RWPE2 (cell line): ENCODE measurements around the gene ADIPOR1.

ENCODE experiments used
- ATAC-seq: fragments of 200-7000 bp; cut with Tn5 transposase; 3 replicates; pipeline ENCODE4 v1.9.1; 2021; ENCODE audit warnings: low read depth
- DNase-seq: peaks from one replicate; pipeline ENCODE4 v3.0.0-alpha.2; 2020; ENCODE audit warnings: low spot score
- H3K27ac ChIP-seq: fragments of 450-650 bp; 2 replicates; pipeline ENCODE4 v1.5.1; 2017; ENCODE audit warnings: mild to moderate bottlenecking; ENCODE audit not compliant: poor library complexity, severe bottlenecking
- H3K27me3 ChIP-seq: fragments of 250-450 bp; sonication (Bioruptor Pico); 2 replicates; pipeline ENCODE4 v1.5.1; 2021; ENCODE audit warnings: mild to moderate bottlenecking, moderate library complexity; ENCODE audit not compliant: insufficient read depth, poor library complexity, severe bottlenecking
- H3K36me3 ChIP-seq: fragments of 250-450 bp; sonication (Bioruptor Pico); 2 replicates; pipeline ENCODE4 v1.5.1; 2020; ENCODE audit warnings: low read depth, mild to moderate bottlenecking, moderate library complexity
- H3K4me1 ChIP-seq: fragments of 250-450 bp; sonication (Bioruptor Pico); 2 replicates; pipeline ENCODE4 v1.5.1; 2021; ENCODE audit warnings: mild to moderate bottlenecking, moderate library complexity; ENCODE audit not compliant: insufficient read depth, poor library complexity, severe bottlenecking
- H3K4me3 ChIP-seq: fragments of 250-450 bp; sonication (Bioruptor Pico); 2 replicates; pipeline ENCODE4 v1.5.1; 2021; ENCODE audit warnings: mild to moderate bottlenecking, moderate library complexity; ENCODE audit not compliant: severe bottlenecking
- H3K9me3 ChIP-seq: fragments of 250-450 bp; sonication (Bioruptor Pico); 2 replicates; pipeline ENCODE4 v1.5.1; 2021; ENCODE audit warnings: mild to moderate bottlenecking, moderate library complexity; ENCODE audit not compliant: severe bottlenecking
- TF ChIP-seq, protein P1 (sequence below): fragments of 450-650 bp; IDR thresholded peaks from one replicate; pipeline ENCODE4 v1.5.1; 2017; ENCODE audit warnings: mild to moderate bottlenecking, moderate library complexity; ENCODE audit not compliant: poor library complexity, severe bottlenecking

The ADIPOR1 gene

DNA sequence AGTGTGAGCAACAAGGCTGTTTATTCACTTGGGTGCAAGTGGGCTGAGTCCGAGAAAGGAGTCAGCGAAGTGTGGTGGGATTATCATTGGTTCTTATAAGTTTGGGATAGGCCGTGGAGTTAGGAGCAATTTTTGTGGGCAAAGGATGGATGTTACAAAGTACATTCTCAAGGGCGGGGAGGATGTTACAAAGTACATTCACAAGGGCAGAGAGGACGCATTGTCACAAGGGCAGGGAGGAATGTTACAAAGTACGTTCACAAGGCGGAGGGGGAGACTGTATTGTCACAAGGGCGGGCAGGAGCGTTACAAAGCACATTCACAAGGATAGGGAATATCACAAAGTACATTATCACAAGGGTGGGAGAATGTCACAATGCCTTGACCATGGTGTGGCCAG, 43.9 kb upstream of the ADIPOR1 start:
- H3K4me1 ChIP-seq, result no peaks in the 10 kb centered on the region
- no peaks in the 10 kb centered on the region for H3K36me3 ChIP-seq
- peaks cover 3% of the 10 kb centered on the region for H3K27me3 ChIP-seq
- H3K27ac ChIP-seq, result no peak overlapping the region
- ATAC-seq (no peak), DNase-seq (no peak)
- TF ChIP-seq, protein P1, sequence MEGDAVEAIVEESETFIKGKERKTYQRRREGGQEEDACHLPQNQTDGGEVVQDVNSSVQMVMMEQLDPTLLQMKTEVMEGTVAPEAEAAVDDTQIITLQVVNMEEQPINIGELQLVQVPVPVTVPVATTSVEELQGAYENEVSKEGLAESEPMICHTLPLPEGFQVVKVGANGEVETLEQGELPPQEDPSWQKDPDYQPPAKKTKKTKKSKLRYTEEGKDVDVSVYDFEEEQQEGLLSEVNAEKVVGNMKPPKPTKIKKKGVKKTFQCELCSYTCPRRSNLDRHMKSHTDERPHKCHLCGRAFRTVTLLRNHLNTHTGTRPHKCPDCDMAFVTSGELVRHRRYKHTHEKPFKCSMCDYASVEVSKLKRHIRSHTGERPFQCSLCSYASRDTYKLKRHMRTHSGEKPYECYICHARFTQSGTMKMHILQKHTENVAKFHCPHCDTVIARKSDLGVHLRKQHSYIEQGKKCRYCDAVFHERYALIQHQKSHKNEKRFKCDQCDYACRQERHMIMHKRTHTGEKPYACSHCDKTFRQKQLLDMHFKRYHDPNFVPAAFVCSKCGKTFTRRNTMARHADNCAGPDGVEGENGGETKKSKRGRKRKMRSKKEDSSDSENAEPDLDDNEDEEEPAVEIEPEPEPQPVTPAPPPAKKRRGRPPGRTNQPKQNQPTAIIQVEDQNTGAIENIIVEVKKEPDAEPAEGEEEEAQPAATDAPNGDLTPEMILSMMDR, result no peak
- no peaks in the 10 kb centered on the region for H3K9me3 ChIP-seq
- H3K4me3 ChIP-seq, result no peak overlapping the region

DNA sequence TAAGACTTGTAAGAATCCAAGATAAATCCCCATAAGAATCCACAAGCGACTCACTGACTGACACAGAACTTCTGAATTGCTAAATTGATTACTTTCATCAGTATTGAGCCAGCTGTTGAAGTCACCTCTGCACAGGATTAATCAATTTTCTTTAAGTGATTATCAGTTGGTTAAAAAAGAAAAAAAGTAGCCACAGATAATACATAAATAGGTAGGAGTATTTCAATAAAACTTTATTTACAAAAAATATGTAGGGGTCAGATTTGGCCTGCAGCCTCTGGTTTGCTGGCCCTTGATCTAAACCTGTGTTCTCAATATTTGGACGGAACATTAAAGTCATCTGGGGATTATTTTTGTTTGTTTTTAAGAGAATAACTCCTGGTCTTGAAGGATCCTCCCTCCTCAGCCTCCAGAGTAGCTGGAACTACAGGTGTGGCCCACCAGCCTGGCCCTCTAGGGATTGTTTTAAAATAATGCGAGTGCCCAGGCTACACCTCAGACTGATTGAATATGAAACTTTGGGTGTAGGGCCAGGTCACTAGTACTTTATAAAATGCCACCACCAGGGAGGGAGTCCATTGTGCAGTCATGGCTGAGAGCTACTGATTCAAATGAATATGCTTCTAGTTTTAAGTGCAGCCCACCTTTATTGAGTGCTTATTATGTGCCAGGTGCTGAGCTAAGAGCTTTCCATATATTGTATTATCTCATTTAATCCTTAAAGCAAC, 42.3 kb upstream of the ADIPOR1 start:
- Histone ChIP-seq H3K4me3 (no peak overlapping the region), H3K27ac (no peak overlapping the region), H3K36me3 (no peaks in the 10 kb centered on the region), H3K27me3 (peaks cover 6% of the 10 kb centered on the region), H3K4me1 (no peaks in the 10 kb centered on the region), H3K9me3 (no peaks in the 10 kb centered on the region)
- ATAC-seq, result no peak
- TF ChIP-seq, protein P1, result no peak
- DNase-seq, result no peak

DNA sequence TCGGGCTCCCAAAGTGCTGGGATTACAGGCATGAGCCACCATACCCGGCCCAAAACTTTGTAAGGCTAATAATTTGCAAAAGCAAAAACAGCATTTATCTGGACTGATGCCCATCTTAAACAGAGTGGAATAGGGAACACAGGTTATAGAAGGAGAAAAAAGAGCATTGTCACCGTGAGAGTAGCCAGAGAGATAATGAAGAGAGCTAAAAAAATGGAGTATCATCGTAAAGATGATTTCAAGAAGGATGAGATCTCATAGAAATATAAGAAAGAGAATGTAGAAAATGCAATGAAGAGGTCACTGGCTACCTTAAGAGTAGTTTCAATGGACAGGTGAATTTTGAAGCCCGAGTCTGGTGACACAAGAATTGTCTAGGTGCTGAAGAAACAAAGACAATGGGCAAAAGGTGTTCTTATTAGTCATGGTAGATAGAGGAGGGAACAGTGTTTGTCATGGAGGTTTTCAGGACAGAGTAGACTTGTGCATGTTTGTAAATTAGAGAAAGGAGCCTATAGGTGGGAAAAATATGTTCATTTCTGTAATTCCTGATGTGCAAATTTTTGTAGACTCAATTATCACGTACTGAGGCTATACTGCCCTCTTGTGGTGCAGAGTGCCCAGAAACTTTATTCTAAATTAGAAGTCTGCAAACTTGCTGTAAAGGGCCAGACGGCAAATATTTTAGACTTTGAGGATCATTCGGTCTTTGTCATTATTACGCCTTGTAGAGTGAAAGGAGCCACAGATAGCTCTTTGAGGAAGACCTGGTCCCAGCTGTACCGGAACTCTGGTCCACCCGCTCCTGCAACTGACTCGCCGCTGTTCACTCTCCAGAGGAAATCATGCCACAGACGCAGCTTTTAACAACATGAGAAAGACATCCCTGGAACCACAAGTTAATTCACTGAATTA, 41.0 kb upstream of the ADIPOR1 start:
- Histone ChIP-seq H3K9me3 (no peaks in the 10 kb centered on the region), H3K27ac (no peak overlapping the region), H3K36me3 (no peaks in the 10 kb centered on the region), H3K4me1 (no peaks in the 10 kb centered on the region), H3K4me3 (no peak overlapping the region), H3K27me3 (peaks cover 6% of the 10 kb centered on the region)
- no peak for DNase-seq
- no peak; the same call in 2 of the 3 replicates for ATAC-seq
- TF ChIP-seq, protein P1, result peak; percentile 92

DNA sequence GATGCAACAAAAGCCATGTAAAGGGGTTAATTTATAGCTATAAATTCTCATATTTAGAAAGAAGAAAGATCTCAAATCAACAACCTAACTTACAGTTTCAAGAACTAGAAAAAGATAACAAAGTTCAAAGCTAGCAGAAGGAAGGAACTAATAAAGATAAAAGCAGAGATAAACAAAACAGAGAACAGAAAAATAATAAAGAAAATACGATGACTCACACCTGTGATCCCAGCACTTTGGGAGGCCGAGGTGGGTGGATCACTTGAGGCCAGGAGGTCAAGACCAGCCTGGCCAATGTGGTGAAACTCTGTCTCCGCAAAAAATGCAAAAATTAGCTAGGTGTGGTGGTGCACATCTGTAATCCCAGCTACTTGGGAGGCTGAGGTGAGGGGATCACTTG, 36.6 kb upstream of the ADIPOR1 start:
- peaks cover 6% of the 10 kb centered on the region for H3K27me3 ChIP-seq
- H3K4me1 ChIP-seq, result no peaks in the 10 kb centered on the region
- H3K4me3 ChIP-seq, result no peak overlapping the region
- H3K36me3 ChIP-seq, result no peaks in the 10 kb centered on the region
- no peaks in the 10 kb centered on the region for H3K9me3 ChIP-seq
- no peak overlapping the region for H3K27ac ChIP-seq
- DNase-seq, result no peak
- no peak for ATAC-seq
- TF ChIP-seq, protein P1, result no peak
